Keratinocyte (primary cell): ENCODE measurements around the gene MEGF10.

Source experiments
- EZH2 ChIP-seq: IDR thresholded peaks from one replicate; pipeline ENCODE4 v1.6.1; 2012; ENCODE audit warnings: inconsistent platforms, mild to moderate bottlenecking, low read length, moderate library complexity
- TF ChIP-seq, protein P1 (sequence below), 3 experiments: IDR thresholded peaks in 1 of 3; conservative IDR thresholded peaks in 1 of 3; optimal IDR thresholded peaks in 1 of 3; 2 replicates in 2 of 3; 3 replicates in 1 of 3; pipeline versions ENCODE3 to v1.5.1; 2011; ENCODE audit warnings: low read length in 3 of 3, mild to moderate bottlenecking in 3 of 3, moderate library complexity in 2 of 3, control low read depth in 1 of 3, inconsistent platforms in 1 of 3; ENCODE audit not compliant: insufficient read depth in 2 of 3; ENCODE audit errors: extremely low read depth in 1 of 3

DNA sequence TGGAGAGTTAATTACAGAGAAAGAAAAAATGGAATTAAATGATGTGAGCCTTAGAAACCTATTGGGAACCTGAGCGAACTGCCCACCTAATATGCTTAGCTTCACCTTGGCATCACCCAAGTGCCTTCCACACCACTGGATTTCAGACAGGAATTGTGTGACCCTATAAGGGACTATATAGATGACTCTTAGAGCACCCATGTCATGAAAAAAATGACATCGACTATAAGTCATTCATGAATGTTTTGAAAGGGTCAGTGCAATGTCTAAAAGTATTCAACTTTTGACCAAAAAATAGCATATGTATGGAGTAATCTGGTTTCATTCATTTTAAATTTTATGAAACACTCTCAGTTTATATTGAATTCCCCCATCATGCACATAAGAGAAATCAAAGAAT is 145.2 kb downstream of the MEGF10 start:
- TF ChIP-seq, protein P1, sequence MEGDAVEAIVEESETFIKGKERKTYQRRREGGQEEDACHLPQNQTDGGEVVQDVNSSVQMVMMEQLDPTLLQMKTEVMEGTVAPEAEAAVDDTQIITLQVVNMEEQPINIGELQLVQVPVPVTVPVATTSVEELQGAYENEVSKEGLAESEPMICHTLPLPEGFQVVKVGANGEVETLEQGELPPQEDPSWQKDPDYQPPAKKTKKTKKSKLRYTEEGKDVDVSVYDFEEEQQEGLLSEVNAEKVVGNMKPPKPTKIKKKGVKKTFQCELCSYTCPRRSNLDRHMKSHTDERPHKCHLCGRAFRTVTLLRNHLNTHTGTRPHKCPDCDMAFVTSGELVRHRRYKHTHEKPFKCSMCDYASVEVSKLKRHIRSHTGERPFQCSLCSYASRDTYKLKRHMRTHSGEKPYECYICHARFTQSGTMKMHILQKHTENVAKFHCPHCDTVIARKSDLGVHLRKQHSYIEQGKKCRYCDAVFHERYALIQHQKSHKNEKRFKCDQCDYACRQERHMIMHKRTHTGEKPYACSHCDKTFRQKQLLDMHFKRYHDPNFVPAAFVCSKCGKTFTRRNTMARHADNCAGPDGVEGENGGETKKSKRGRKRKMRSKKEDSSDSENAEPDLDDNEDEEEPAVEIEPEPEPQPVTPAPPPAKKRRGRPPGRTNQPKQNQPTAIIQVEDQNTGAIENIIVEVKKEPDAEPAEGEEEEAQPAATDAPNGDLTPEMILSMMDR (optimal IDR thresholded peaks at IDR 0.05 in 1 of 3, IDR thresholded peaks at IDR 0.05 in 1 of 3, conservative IDR thresholded peaks at IDR 0.05 in 1 of 3; ENCODE audit: extremely low read depth in 1 of 3, insufficient read depth in 2 of 3, low read length in 3 of 3), result no peak
- TF ChIP-seq EZH2, result no peak
